ENCODE measurements around the gene PACSIN1. TPM values are rescaled to one million over a fixed set of nuclear protein-coding genes. Genes with fewer than 3 reads are reported as not detected.

The PACSIN1 gene
- total RNA-seq, 1 donor: not detected

DNA sequence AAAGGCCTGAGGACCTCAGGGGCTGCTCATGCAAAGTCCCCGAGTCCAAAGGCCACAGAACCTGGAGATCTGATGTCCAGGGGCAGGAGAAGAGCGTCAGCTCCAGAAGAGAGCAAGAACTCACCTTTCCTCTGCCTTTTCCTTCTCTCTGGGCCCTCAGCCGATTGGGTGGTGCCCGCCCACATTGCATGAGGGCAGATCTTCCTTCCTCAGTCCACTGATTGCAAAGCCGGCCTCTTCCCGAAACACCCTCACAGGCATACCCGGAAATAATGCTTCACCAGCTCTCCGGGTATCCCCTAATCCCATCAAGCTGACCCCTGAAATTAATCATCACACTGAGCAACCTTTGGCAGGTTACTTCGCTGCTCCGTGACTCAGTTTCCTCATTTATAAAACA is 56.9 kb downstream of the PACSIN1 start:
- DNase-seq (ENCODE audit: low read depth): no peak
- H3K4me3 ChIP-seq (ENCODE audit: low read depth, low read length): no peak overlapping the region
- TF ChIP-seq CTCF (IDR thresholded peaks at IDR 0.05; ENCODE audit: insufficient read depth, low read length): no peak

DNA sequence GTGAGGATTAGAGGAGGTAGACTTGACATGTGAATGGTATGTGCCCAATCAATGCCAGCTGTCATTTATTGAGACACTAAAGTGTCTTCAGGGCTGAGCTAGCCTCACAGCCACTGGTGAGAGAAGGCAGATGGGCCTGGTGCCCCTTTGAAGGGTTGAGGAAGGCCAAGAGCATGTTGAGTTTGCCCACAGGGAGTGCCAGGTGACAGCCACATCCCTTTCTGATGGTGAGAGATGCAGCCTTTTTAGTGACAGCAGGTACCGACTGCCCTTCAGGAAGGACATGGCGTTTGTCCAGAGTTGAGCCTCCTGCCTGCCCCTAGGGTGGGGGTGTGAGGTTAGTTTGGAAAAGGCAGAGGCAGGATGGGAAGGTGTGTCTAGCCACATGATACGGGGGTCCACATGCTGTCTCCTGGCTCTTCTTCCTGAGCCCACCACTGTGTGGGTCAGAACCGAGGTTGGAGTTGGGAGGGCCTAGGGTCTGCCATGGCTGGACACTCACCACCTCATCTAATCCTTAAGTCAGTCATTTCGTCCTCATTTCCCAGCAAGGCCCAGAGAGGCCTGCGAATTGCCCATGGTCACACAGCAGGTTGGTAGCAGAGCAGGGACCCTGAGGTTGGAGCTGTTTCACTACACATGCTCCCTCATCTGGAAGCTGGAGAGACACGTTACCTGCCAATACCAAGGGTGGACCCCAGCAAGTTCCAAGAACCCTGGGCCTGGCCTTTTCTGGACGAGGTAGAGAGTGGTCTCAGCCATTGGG is 57.7 kb downstream of the PACSIN1 start:
- no peak for DNase-seq (ENCODE audit: low read depth)
- no peak for TF ChIP-seq CTCF (IDR thresholded peaks at IDR 0.05; ENCODE audit: insufficient read depth, low read length)

DNA sequence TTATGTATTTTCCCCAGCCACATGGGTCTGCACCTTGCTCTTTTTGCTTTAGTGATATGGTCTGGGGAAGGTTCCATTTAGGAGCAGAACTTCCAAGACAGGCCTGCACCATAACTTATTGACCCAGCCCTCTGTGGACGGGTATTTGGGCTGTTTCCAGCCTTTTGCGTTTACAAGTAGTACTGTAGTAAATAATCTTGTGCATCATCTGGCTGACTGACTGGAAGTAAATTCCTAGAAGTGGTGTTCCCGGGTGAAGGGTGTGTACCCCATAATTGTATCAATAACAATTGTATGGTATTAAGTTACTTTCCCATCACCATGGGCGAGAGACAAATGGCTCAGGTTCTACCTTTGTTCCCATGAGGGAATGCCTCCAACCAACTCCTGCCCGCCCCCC is 58.6 kb downstream of the PACSIN1 start:
- no peak for DNase-seq (ENCODE audit: low read depth)
- TF ChIP-seq CTCF (IDR thresholded peaks at IDR 0.05; ENCODE audit: insufficient read depth, low read length): no peak
- H3K4me3 ChIP-seq (ENCODE audit: low read depth, low read length): no peak overlapping the region

More for the DNA sequence above, 57.7 kb downstream of the PACSIN1 start:
- no peak overlapping the region for H3K4me3 ChIP-seq (ENCODE audit: low read depth, low read length)

- no peak for DNase-seq (ENCODE audit: low read depth)
- H3K4me3 ChIP-seq (ENCODE audit: low read depth, low read length): no peak overlapping the region
- no peak for TF ChIP-seq CTCF (IDR thresholded peaks at IDR 0.05; ENCODE audit: insufficient read depth, low read length)
Measured at GRCh38 chr6:34524971-34525370, 59.1 kb downstream of the PACSIN1 start.

DNA sequence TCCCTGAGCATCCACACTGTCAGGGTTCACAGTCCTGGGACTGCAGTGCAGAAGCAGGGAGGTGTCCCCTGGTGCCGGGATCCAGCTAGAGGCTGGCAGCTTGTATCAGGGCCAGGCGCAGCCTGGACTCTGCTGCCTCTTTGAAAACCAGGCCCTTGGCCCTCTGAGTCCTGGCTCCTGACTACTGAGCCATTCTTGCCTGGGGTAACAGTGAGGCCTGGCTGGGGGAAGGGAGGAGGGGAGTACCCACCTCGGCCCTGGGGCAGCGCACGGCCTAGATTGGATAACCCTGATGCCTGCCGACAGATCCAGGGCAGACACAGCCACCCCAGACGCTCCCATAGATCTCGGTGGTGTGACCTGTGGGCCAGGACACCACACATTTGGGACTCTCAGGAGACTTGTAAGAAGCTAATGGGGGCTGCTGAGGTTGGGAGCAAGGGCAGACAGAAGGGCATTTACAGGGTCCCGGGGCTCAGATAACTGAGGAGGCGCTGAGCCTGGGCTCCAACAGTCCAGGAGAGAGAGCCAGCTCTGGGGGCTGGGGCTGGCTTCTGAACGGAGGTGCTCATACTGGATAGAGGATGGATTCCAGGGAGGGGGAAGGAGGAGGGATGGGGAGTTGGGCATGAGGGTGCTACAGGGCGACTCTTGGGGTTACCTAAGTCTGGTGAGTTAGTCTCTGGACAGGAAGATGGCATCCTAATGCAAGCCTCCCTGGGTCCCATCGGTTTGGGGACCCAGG is 59.7 kb downstream of the PACSIN1 start:
- DNase-seq (ENCODE audit: low read depth): no peak
- H3K4me3 ChIP-seq (ENCODE audit: low read depth, low read length): no peak overlapping the region
- TF ChIP-seq CTCF (IDR thresholded peaks at IDR 0.05; ENCODE audit: insufficient read depth, low read length): no peak

DNA sequence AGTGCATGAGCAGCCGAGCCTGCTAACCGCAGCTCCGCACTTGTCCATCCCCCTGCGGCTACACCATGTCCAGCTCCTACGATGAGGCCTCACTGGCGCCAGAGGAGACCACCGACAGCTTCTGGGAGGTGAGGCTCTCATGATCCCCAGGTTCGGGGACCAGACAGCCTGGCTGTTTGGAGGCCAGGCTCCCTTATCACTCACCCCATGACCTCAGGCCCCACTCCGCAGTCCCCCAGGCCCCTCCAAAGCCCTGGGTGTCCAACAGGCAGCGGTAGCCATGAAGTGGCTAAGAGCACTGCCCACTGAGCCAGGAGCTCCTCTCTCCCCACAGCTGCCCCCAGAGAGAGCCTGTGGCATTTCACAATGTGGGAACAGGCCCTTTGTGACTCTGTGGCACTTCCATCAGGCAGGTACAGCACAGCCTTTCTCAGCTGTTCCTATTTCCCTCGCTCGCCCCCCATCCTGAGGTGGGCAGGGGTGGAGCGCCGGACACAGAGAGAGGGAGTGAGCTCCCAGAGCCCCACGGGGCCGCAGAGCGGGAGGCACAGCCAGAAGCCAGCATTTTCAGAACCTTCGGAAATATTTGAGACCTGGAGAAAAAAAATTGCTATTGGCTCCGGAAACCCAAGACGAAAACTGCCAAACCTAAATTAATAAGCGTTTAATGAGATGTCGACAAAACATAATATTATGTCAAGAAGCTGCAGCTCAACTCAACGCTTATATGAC is 60.5 kb downstream of the PACSIN1 start:
- TF ChIP-seq CTCF (IDR thresholded peaks at IDR 0.05; ENCODE audit: insufficient read depth, low read length): no peak
- H3K4me3 ChIP-seq (ENCODE audit: low read depth, low read length): no peak overlapping the region
- DNase-seq (ENCODE audit: low read depth): no peak

Data from fibroblast of the aortic adventitia (primary cell).